Activated T-cell treated with anti-CD3 and anti-CD28 coated beads, Interleukin-2, amount 50 U/mL, for 4 hours (primary cell): ENCODE measurements around the gene C14orf180. TPM values are rescaled to one million over a fixed set of nuclear protein-coding genes. Genes with fewer than 3 reads are reported as not detected.

Experiments
- ATAC-seq, 2 donors: fragments of 200-7000 bp; cut with Tn5 transposase; one replicate each; pipeline ENCODE4 v1.10.0; 2021
- DNase-seq: peaks from one replicate; pipeline ENCODE4 v3.0.0-alpha.2; 2020
- H3K27me3 Mint-ChIP-seq: one replicate; pipeline ENCODE4 v1.8.0; 2021; ENCODE audit warnings: low read depth, mixed read lengths
- H3K36me3 Mint-ChIP-seq: one replicate; pipeline ENCODE4 v1.8.0; 2022; ENCODE audit warnings: mixed read lengths; ENCODE audit not compliant: insufficient read depth
- H3K4me1 Mint-ChIP-seq: one replicate; pipeline ENCODE4 v1.8.0; 2021; ENCODE audit warnings: low read depth, mixed read lengths
- H3K4me3 Mint-ChIP-seq: one replicate; pipeline ENCODE4 v1.8.0; 2021; ENCODE audit warnings: mild to moderate bottlenecking, moderate library complexity, mixed read lengths
- H3K9me3 Mint-ChIP-seq: one replicate; pipeline ENCODE4 v1.8.0; 2021; ENCODE audit warnings: mixed read lengths
- total RNA-seq, 3 donors: library from RNA; stranded (reverse); gene quantifications; one replicate each; pipeline ENCODE4 v1.2.1, GENCODE V29; 2021

Gene C14orf180
- total RNA-seq, 3 donors from 2014 or later: not detected

GRCh38 chr14:104546591-104547309 lies 32.8 kb upstream of the C14orf180 start:
- Mint-ChIP-seq H3K4me1 (no peaks in the 10 kb centered on the region), H3K27me3 (peaks cover 46% of the 10 kb centered on the region), H3K4me3 (no peak overlapping the region), H3K36me3 (no peaks in the 10 kb centered on the region), H3K9me3 (no peaks in the 10 kb centered on the region)
- ATAC-seq (no peak), DNase-seq (no peak)

GRCh38 chr14:104547310-104547997 lies 32.1 kb upstream of the C14orf180 start:
- Mint-ChIP-seq H3K27me3 (peaks cover 40% of the 10 kb centered on the region), H3K9me3 (no peaks in the 10 kb centered on the region), H3K4me1 (no peaks in the 10 kb centered on the region), H3K36me3 (no peaks in the 10 kb centered on the region), H3K4me3 (no peak overlapping the region)
- DNase-seq (no peak), ATAC-seq (no peak)

GRCh38 chr14:104547998-104548700 lies 31.4 kb upstream of the C14orf180 start:
- no peak for ATAC-seq

GRCh38 chr14:104548802-104549535 lies 30.6 kb upstream of the C14orf180 start:
- H3K27me3 Mint-ChIP-seq: peaks cover 34% of the 10 kb centered on the region
- H3K36me3 Mint-ChIP-seq: no peaks in the 10 kb centered on the region
- no peaks in the 10 kb centered on the region for H3K9me3 Mint-ChIP-seq
- ATAC-seq: no peak
- no peak overlapping the region for H3K4me3 Mint-ChIP-seq
- H3K4me1 Mint-ChIP-seq: no peaks in the 10 kb centered on the region
- no peak for DNase-seq

More at GRCh38 chr14:104547998-104548700, 31.4 kb upstream of the C14orf180 start:
- DNase-seq: no peak
- Mint-ChIP-seq H3K4me3 (no peak overlapping the region), H3K36me3 (no peaks in the 10 kb centered on the region), H3K4me1 (no peaks in the 10 kb centered on the region), H3K27me3 (peaks cover 36% of the 10 kb centered on the region), H3K9me3 (no peaks in the 10 kb centered on the region)

GRCh38 chr14:104549536-104550339 lies 29.8 kb upstream of the C14orf180 start:
- Mint-ChIP-seq H3K27me3 (peaks cover 30% of the 10 kb centered on the region), H3K36me3 (no peaks in the 10 kb centered on the region), H3K4me3 (no peak overlapping the region), H3K4me1 (no peaks in the 10 kb centered on the region), H3K9me3 (no peaks in the 10 kb centered on the region)
- ATAC-seq (no peak), DNase-seq (no peak)

- DNase-seq (no peak), ATAC-seq (no peak)
- no peak overlapping the region for H3K4me3 Mint-ChIP-seq
- peaks cover 26% of the 10 kb centered on the region for H3K27me3 Mint-ChIP-seq
- no peaks in the 10 kb centered on the region for H3K9me3 Mint-ChIP-seq
- no peaks in the 10 kb centered on the region for H3K4me1 Mint-ChIP-seq
- no peaks in the 10 kb centered on the region for H3K36me3 Mint-ChIP-seq
Measured at GRCh38 chr14:104550340-104550860, 29.2 kb upstream of the C14orf180 start.

- peak; percentile 1 for DNase-seq
- no peak overlapping the region for H3K4me3 Mint-ChIP-seq
- ATAC-seq: no peak
- H3K27me3 Mint-ChIP-seq: peaks cover 23% of the 10 kb centered on the region
- H3K36me3 Mint-ChIP-seq: no peaks in the 10 kb centered on the region
- no peaks in the 10 kb centered on the region for H3K4me1 Mint-ChIP-seq
- H3K9me3 Mint-ChIP-seq: no peaks in the 10 kb centered on the region
Measured at GRCh38 chr14:104550861-104551728, 28.5 kb upstream of the C14orf180 start.

- Mint-ChIP-seq H3K9me3 (no peaks in the 10 kb centered on the region), H3K4me3 (no peak overlapping the region), H3K4me1 (no peaks in the 10 kb centered on the region), H3K27me3 (peaks cover 18% of the 10 kb centered on the region), H3K36me3 (no peaks in the 10 kb centered on the region)
- DNase-seq (peak; percentile 3), ATAC-seq (no peak)
Measured at GRCh38 chr14:104551851-104552737, 27.5 kb upstream of the C14orf180 start.

- peak; percentile 0 for DNase-seq
- Mint-ChIP-seq H3K36me3 (no peaks in the 10 kb centered on the region), H3K27me3 (peaks cover 15% of the 10 kb centered on the region), H3K4me3 (no peak overlapping the region), H3K9me3 (no peaks in the 10 kb centered on the region), H3K4me1 (no peaks in the 10 kb centered on the region)
- ATAC-seq: no peak
Measured at GRCh38 chr14:104552738-104553125, 26.8 kb upstream of the C14orf180 start.

- ATAC-seq (no peak), DNase-seq (no peak)
- no peaks in the 10 kb centered on the region for H3K9me3 Mint-ChIP-seq
- no peaks in the 10 kb centered on the region for H3K36me3 Mint-ChIP-seq
- peaks cover 14% of the 10 kb centered on the region for H3K27me3 Mint-ChIP-seq
- no peak overlapping the region for H3K4me3 Mint-ChIP-seq
- H3K4me1 Mint-ChIP-seq: no peaks in the 10 kb centered on the region
Measured at GRCh38 chr14:104553166-104554087, 26.1 kb upstream of the C14orf180 start.

- Mint-ChIP-seq H3K4me1 (no peaks in the 10 kb centered on the region), H3K36me3 (no peaks in the 10 kb centered on the region), H3K27me3 (peaks cover 14% of the 10 kb centered on the region), H3K4me3 (no peak overlapping the region), H3K9me3 (no peaks in the 10 kb centered on the region)
- ATAC-seq (no peak), DNase-seq (no peak)
Measured at GRCh38 chr14:104554088-104554607, 25.4 kb upstream of the C14orf180 start.
